ENCODE data around the gene PATJ. TPM values are rescaled to one million over a fixed set of nuclear protein-coding genes. Genes with fewer than 3 reads are reported as not detected.
"Not testable (repeated sequence)": the region's sequence is repeated elsewhere in the genome, so short reads cannot be mapped to it uniquely, and the experiment has no call there.

PATJ gene
- total and polyA plus RNA-seq, 4 donors, result 8.0 to 47.1 (median 24.3) TPM

DNA sequence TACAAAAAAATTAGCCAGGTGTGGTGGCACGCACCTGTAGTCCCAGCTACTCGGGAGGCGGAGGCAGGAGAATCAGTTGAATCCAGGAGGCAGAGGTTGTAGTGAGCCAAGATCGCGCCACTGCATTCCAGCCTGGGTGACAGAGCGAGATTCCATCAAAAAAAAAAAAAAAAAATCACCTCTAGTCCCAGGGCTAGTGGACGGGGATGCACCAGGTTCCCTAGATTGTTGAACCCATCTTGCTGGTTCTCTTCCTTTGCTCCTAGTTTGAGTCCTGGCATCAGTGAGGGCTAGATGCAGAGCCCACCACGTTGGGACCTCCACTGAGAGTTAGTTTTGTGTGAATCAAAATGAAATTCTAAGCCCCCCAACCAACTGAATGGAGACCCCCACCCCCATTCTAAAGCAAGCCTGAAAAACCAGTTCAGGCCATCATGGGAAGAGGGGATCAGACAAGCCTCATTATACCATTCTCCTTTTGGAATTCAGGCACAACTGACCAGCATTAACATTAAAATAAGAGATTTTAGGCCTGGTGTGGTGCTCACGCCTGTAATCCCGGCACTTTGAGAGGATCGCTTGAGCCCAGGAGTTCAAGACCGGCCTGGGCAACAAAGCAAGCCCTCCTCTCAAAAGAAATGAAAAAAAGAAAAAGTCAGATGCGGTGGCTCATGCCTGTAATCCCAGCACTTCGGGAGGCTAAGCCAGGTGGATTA lies 434.5 kb downstream of the PATJ start:
- DNase-seq (no peak), ATAC-seq (ENCODE audit: low FRiP score) (no peak)
- H3K27me3 ChIP-seq (ENCODE audit: control insufficient read depth in 1 of 2, insufficient read depth in 2 of 2, low read length in 1 of 2), result peaks cover 0 to 2% of the 10 kb centered on the region in 2 donors
- H3K27ac ChIP-seq (ENCODE audit: low read depth in 1 of 2, low read length in 2 of 2), result no peak overlapping the region
- H3K4me1 ChIP-seq (ENCODE audit: control insufficient read depth in 1 of 2, insufficient read depth in 2 of 2, low read length in 2 of 2), result no peaks in the 10 kb centered on the region
- no peaks in the 10 kb centered on the region for H3K36me3 ChIP-seq (ENCODE audit: control insufficient read depth in 1 of 2, insufficient read depth in 2 of 2, low read length in 1 of 2)
- no peaks in the 10 kb centered on the region for H3K9me3 ChIP-seq (ENCODE audit: control insufficient read depth, low read length)
- intact Hi-C loops (cut with DNase I), result loop anchor here in 1 of 2 donors (5.0 kb wide), 1 partner anchor 231 kb away; no protein-coding TSS in a partner anchor
- WGBS, 2 donors, result 89 to 92% methylated on average over 14 of the region's 14 CpGs
- no peak overlapping the region for H3K4me3 ChIP-seq (ENCODE audit: low read length in 2 of 2)

DNA sequence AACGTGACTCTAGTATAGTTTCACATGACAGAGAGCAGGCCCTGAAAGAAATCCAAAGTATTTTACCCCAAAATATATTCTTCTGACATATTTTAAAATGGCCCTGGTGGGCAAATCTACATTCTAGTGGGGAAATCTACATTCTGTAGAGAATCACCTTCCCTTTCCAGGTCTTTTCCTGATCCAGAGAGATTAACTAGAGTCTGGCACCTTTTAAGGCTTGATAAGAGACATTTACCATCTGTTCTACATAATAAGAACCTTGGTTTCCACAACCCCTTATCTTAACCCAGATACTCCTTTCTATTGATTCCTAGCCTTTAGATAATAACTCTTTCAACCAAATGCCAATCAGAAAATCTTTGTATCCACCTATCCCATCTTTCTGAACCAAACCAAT lies 435.3 kb downstream of the PATJ start:
- Histone ChIP-seq H3K4me1 (ENCODE audit: control insufficient read depth in 1 of 2, insufficient read depth in 2 of 2, low read length in 2 of 2) (no peaks in the 10 kb centered on the region), H3K27me3 (ENCODE audit: control insufficient read depth in 1 of 2, insufficient read depth in 2 of 2, low read length in 1 of 2) (peaks cover 0 to 2% of the 10 kb centered on the region in 2 donors), H3K27ac (ENCODE audit: low read depth in 1 of 2, low read length in 2 of 2) (no peak overlapping the region), H3K9me3 (ENCODE audit: control insufficient read depth, low read length) (no peaks in the 10 kb centered on the region), H3K36me3 (ENCODE audit: control insufficient read depth in 1 of 2, insufficient read depth in 2 of 2, low read length in 1 of 2) (no peaks in the 10 kb centered on the region), H3K4me3 (ENCODE audit: low read length in 2 of 2) (no peak overlapping the region)
- intact Hi-C loops (cut with DNase I), result loop anchor here in 1 of 2 donors (5.0 kb wide), 1 partner anchor 230 kb away; no protein-coding TSS in a partner anchor
- 58 to 80% methylated on average over 1 of the region's 1 CpG for WGBS, 2 donors
- DNase-seq, result no peak
- ATAC-seq (ENCODE audit: low FRiP score), result no peak

DNA sequence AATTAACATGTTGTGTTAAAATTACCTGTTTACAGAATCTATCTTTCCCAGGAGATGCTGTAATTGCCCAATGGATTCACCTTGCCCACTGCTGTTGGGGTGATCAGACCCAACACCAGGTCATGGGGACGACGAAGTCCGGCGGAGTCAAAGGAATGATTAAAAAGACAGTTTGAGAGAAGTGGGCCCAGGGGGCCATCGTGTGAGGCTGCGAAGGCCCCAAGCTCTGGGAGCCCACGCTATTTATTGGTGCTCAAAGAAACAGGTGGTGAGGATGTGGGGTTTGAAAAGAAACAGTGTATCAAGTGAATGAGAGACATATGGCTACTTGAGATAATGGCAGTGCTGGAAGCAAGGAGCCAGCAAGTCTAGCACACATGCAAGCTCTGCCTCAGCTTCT lies 436.1 kb downstream of the PATJ start:
- no peaks in the 10 kb centered on the region for H3K36me3 ChIP-seq (ENCODE audit: control insufficient read depth in 1 of 2, insufficient read depth in 2 of 2, low read length in 1 of 2)
- 89 to 94% methylated on average over 7 of the region's 7 CpGs for WGBS, 2 donors
- no peak overlapping the region for H3K4me3 ChIP-seq (ENCODE audit: low read length in 2 of 2)
- intact Hi-C loops (cut with DNase I), result loop anchor here in 1 of 2 donors (5.0 kb wide), 1 partner anchor 229 kb away; no protein-coding TSS in a partner anchor
- H3K27me3 ChIP-seq (ENCODE audit: control insufficient read depth in 1 of 2, insufficient read depth in 2 of 2, low read length in 1 of 2), result peaks cover 0 to 2% of the 10 kb centered on the region in 2 donors
- no peak for DNase-seq
- ATAC-seq (ENCODE audit: low FRiP score), result no peak
- H3K27ac ChIP-seq (ENCODE audit: low read depth in 1 of 2, low read length in 2 of 2), result no peak overlapping the region
- H3K4me1 ChIP-seq (ENCODE audit: control insufficient read depth in 1 of 2, insufficient read depth in 2 of 2, low read length in 2 of 2), result no peaks in the 10 kb centered on the region
- H3K9me3 ChIP-seq (ENCODE audit: control insufficient read depth, low read length), result no peaks in the 10 kb centered on the region

- H3K9me3 ChIP-seq (ENCODE audit: control insufficient read depth, low read length); H3K4me3 ChIP-seq (ENCODE audit: low read length in 2 of 2); DNase-seq; H3K27me3 ChIP-seq (ENCODE audit: control insufficient read depth in 1 of 2, insufficient read depth in 2 of 2, low read length in 1 of 2); H3K27ac ChIP-seq (ENCODE audit: low read depth in 1 of 2, low read length in 2 of 2); H3K36me3 ChIP-seq (ENCODE audit: control insufficient read depth in 1 of 2, insufficient read depth in 2 of 2, low read length in 1 of 2); intact Hi-C loops (cut with DNase I); ATAC-seq (ENCODE audit: low FRiP score); H3K4me1 ChIP-seq (ENCODE audit: control insufficient read depth in 1 of 2, insufficient read depth in 2 of 2, low read length in 2 of 2): not testable (repeated sequence)
- 91 to 92% methylated on average over 4 of the region's 4 CpGs for WGBS, 2 donors
These were observed 437.8 kb downstream of the PATJ start for GRCh38 chr1:62180054-62180453.

- no peaks in the 10 kb centered on the region for H3K36me3 ChIP-seq (ENCODE audit: control insufficient read depth in 1 of 2, insufficient read depth in 2 of 2, low read length in 1 of 2)
- intact Hi-C loops (cut with DNase I), result no loop called here
These were observed 438.4 kb downstream of the PATJ start for GRCh38 chr1:62180639-62181038.

GRCh38 chr1:62181532-62181931 lies 439.3 kb downstream of the PATJ start:
- Histone ChIP-seq H3K9me3 (ENCODE audit: control insufficient read depth, low read length) (no peaks in the 10 kb centered on the region), H3K36me3 (ENCODE audit: control insufficient read depth in 1 of 2, insufficient read depth in 2 of 2, low read length in 1 of 2) (no peaks in the 10 kb centered on the region), H3K4me3 (ENCODE audit: low read length in 2 of 2) (no peak overlapping the region), H3K4me1 (ENCODE audit: control insufficient read depth in 1 of 2, insufficient read depth in 2 of 2, low read length in 2 of 2) (no peaks in the 10 kb centered on the region), H3K27ac (ENCODE audit: low read depth in 1 of 2, low read length in 2 of 2) (no peak overlapping the region), H3K27me3 (ENCODE audit: control insufficient read depth in 1 of 2, insufficient read depth in 2 of 2, low read length in 1 of 2) (peaks cover 0 to 2% of the 10 kb centered on the region in 2 donors)
- ATAC-seq (ENCODE audit: low FRiP score) (no peak), DNase-seq (no peak)
- intact Hi-C loops (cut with DNase I), result no loop called here
- 73% methylated on average over 7 of the region's 7 CpGs for WGBS, 2 donors

More at GRCh38 chr1:62180639-62181038, 438.4 kb downstream of the PATJ start:
- Histone ChIP-seq H3K4me1 (ENCODE audit: control insufficient read depth in 1 of 2, insufficient read depth in 2 of 2, low read length in 2 of 2) (no peaks in the 10 kb centered on the region), H3K27me3 (ENCODE audit: control insufficient read depth in 1 of 2, insufficient read depth in 2 of 2, low read length in 1 of 2) (peaks cover 0 to 2% of the 10 kb centered on the region in 2 donors), H3K4me3 (ENCODE audit: low read length in 2 of 2) (no peak overlapping the region), H3K9me3 (ENCODE audit: control insufficient read depth, low read length) (no peaks in the 10 kb centered on the region), H3K27ac (ENCODE audit: low read depth in 1 of 2, low read length in 2 of 2) (no peak overlapping the region)
- ATAC-seq (ENCODE audit: low FRiP score) (no peak), DNase-seq (no peak)
- 56 to 61% methylated on average over 6 of the region's 6 CpGs for WGBS, 2 donors

GRCh38 chr1:62182157-62182556 lies 439.9 kb downstream of the PATJ start:
- H3K27me3 ChIP-seq (ENCODE audit: control insufficient read depth in 1 of 2, insufficient read depth in 2 of 2, low read length in 1 of 2); H3K9me3 ChIP-seq (ENCODE audit: control insufficient read depth, low read length); ATAC-seq (ENCODE audit: low FRiP score); H3K4me1 ChIP-seq (ENCODE audit: control insufficient read depth in 1 of 2, insufficient read depth in 2 of 2, low read length in 2 of 2); H3K4me3 ChIP-seq (ENCODE audit: low read length in 2 of 2); intact Hi-C loops (cut with DNase I); H3K36me3 ChIP-seq (ENCODE audit: control insufficient read depth in 1 of 2, insufficient read depth in 2 of 2, low read length in 1 of 2); DNase-seq; H3K27ac ChIP-seq (ENCODE audit: low read depth in 1 of 2, low read length in 2 of 2): not testable (repeated sequence)
- WGBS, 2 donors, result 78 to 79% methylated on average over 8 of the region's 8 CpGs

GRCh38 chr1:62183164-62184020 lies 441.1 kb downstream of the PATJ start:
- H3K4me3 ChIP-seq (ENCODE audit: low read length in 2 of 2); intact Hi-C loops (cut with DNase I); DNase-seq; H3K9me3 ChIP-seq (ENCODE audit: control insufficient read depth, low read length); H3K27ac ChIP-seq (ENCODE audit: low read depth in 1 of 2, low read length in 2 of 2); H3K27me3 ChIP-seq (ENCODE audit: control insufficient read depth in 1 of 2, insufficient read depth in 2 of 2, low read length in 1 of 2); H3K36me3 ChIP-seq (ENCODE audit: control insufficient read depth in 1 of 2, insufficient read depth in 2 of 2, low read length in 1 of 2); ATAC-seq (ENCODE audit: low FRiP score); H3K4me1 ChIP-seq (ENCODE audit: control insufficient read depth in 1 of 2, insufficient read depth in 2 of 2, low read length in 2 of 2): not testable (repeated sequence)
- whole genome bisulfite sequencing, 2 donors, result 65 to 76% methylated on average over 11 of the region's 11 CpGs

Data from aorta (tissue), 5 donors.